Measurements from ENCODE around the gene ADISSP. TPM values are rescaled to one million over a fixed set of nuclear protein-coding genes. Genes with fewer than 3 reads are reported as not detected.

The ADISSP gene
- total RNA-seq, 1 donor from 2014 or later = 15.0 TPM

GRCh38 chr20:3720626-3721025 is 46.9 kb downstream of the ADISSP start:
- no peak for DNase-seq (ENCODE audit: low read depth)
- H3K36me3 ChIP-seq (ENCODE audit: control insufficient read depth, insufficient read depth, low read length) = no peaks in the 10 kb centered on the region
- no peaks in the 10 kb centered on the region for H3K27me3 ChIP-seq (ENCODE audit: control insufficient read depth, insufficient read depth, low read length)
- H3K4me3 ChIP-seq (ENCODE audit: low read depth, low read length) = no peak overlapping the region
- no peak for TF ChIP-seq CTCF (IDR thresholded peaks at IDR 0.05; ENCODE audit: insufficient read depth, low read length, severe bottlenecking)
- no peak for FAIRE-seq

GRCh38 chr20:3720068-3720467 is 47.5 kb downstream of the ADISSP start:
- TF ChIP-seq CTCF (IDR thresholded peaks at IDR 0.05; ENCODE audit: insufficient read depth, low read length, severe bottlenecking) = no peak
- DNase-seq (ENCODE audit: low read depth) = no peak
- Histone ChIP-seq H3K4me3 (ENCODE audit: low read depth, low read length) (no peak overlapping the region), H3K36me3 (ENCODE audit: control insufficient read depth, insufficient read depth, low read length) (no peaks in the 10 kb centered on the region), H3K27me3 (ENCODE audit: control insufficient read depth, insufficient read depth, low read length) (no peaks in the 10 kb centered on the region)
- FAIRE-seq = no peak

- no peaks in the 10 kb centered on the region for H3K27me3 ChIP-seq (ENCODE audit: control insufficient read depth, insufficient read depth, low read length)
- no peaks in the 10 kb centered on the region for H3K36me3 ChIP-seq (ENCODE audit: control insufficient read depth, insufficient read depth, low read length)
- DNase-seq (ENCODE audit: low read depth) (no peak), FAIRE-seq (no peak)
- no peak overlapping the region for H3K4me3 ChIP-seq (ENCODE audit: low read depth, low read length)
- TF ChIP-seq CTCF (IDR thresholded peaks at IDR 0.05; ENCODE audit: insufficient read depth, low read length, severe bottlenecking) = no peak
Measured at GRCh38 chr20:3719046-3719445, 48.5 kb downstream of the ADISSP start.

- FAIRE-seq (peak; percentile 68), DNase-seq (ENCODE audit: low read depth) (peak; percentile 26)
- peak; percentile 72 for TF ChIP-seq CTCF (IDR thresholded peaks at IDR 0.05; ENCODE audit: insufficient read depth, low read length, severe bottlenecking)
Measured at GRCh38 chr20:3716195-3716834, 51.2 kb downstream of the ADISSP start.

GRCh38 chr20:3714092-3714491 is 53.5 kb downstream of the ADISSP start:
- no peak for FAIRE-seq
- TF ChIP-seq CTCF (IDR thresholded peaks at IDR 0.05; ENCODE audit: insufficient read depth, low read length, severe bottlenecking) = no peak

More at GRCh38 chr20:3716195-3716834, 51.2 kb downstream of the ADISSP start:
- H3K4me3 ChIP-seq (ENCODE audit: low read depth, low read length) = no peak overlapping the region
- H3K27me3 ChIP-seq (ENCODE audit: control insufficient read depth, insufficient read depth, low read length) = no peaks in the 10 kb centered on the region
- no peaks in the 10 kb centered on the region for H3K36me3 ChIP-seq (ENCODE audit: control insufficient read depth, insufficient read depth, low read length)

More at GRCh38 chr20:3714092-3714491, 53.5 kb downstream of the ADISSP start:
- H3K27me3 ChIP-seq (ENCODE audit: control insufficient read depth, insufficient read depth, low read length) = no peaks in the 10 kb centered on the region
- no peak overlapping the region for H3K4me3 ChIP-seq (ENCODE audit: low read depth, low read length)
- H3K36me3 ChIP-seq (ENCODE audit: control insufficient read depth, insufficient read depth, low read length) = no peaks in the 10 kb centered on the region
- DNase-seq (ENCODE audit: low read depth) = no peak
